OCI-LY7 (cell line): ENCODE data around the gene BMERB1. TPM values are rescaled to one million over a fixed set of nuclear protein-coding genes. Genes with fewer than 3 reads are reported as not detected.

ENCODE experiments used
- BruUV-seq: library from RNA; stranded (reverse); fragments of 400-500 nt; replicated peaks from 2 replicates; lab custom pipeline; 2021; lab: Mats Ljungman, UMichigan
- CTCF ChIA-PET: fragments of 300-600 bp; sonication (Branson Sonifier 250); formaldehyde crosslinking; loops from one replicate; lab custom pipeline; 2022; ENCODE audit warnings: antibody characterized with exemption; ENCODE audit not compliant: unreplicated experiment; lab: Charles Lee
- POLR2A ChIA-PET: fragments of 300-600 bp; sonication (Branson Sonifier 250); formaldehyde crosslinking; loops from one replicate; lab custom pipeline; 2022; ENCODE audit warnings: antibody characterized with exemption; lab: Charles Lee
- DNase-seq: peaks from one replicate; pipeline ENCODE4 v3.0.0-alpha.2; 2015; ENCODE audit warnings: low spot score
- H2AFZ ChIP-seq: fragments of 200-600 bp; sonication (generic), shearing (Covaris generic); 2 replicates; pipeline ENCODE4 v1.6.1; 2014; ENCODE audit warnings: mild to moderate bottlenecking, antibody characterized with exemption, low read length, moderate library complexity
- H3K27ac ChIP-seq: fragments of 200-600 bp; sonication (generic); 2 replicates; pipeline ENCODE4 v1.5.1; 2014; ENCODE audit warnings: mixed run types, low read depth, mild to moderate bottlenecking, moderate library complexity, low read length, inconsistent platforms; ENCODE audit not compliant: poor library complexity, severe bottlenecking
- H3K36me3 ChIP-seq: fragments of 200-600 bp; sonication (generic); 2 replicates; pipeline ENCODE4 v1.6.1; 2014; ENCODE audit warnings: mild to moderate bottlenecking, antibody characterized with exemption, low read length, moderate library complexity, mixed read lengths; ENCODE audit not compliant: insufficient read depth
- H3K4me1 ChIP-seq: fragments of 200-600 bp; sonication (generic); 2 replicates; pipeline ENCODE4 v1.5.1; 2014; ENCODE audit warnings: mild to moderate bottlenecking, low read length; ENCODE audit not compliant: insufficient read depth, poor library complexity, severe bottlenecking
- H3K4me2 ChIP-seq: fragments of 200-600 bp; sonication (generic); 2 replicates; pipeline ENCODE4 v1.6.1; 2014; ENCODE audit warnings: mild to moderate bottlenecking, low read length
- H3K4me3 ChIP-seq: fragments of 200-600 bp; sonication (generic); 2 replicates; pipeline ENCODE4 v1.5.1; 2014; ENCODE audit warnings: mild to moderate bottlenecking, low read depth, low read length; ENCODE audit not compliant: poor library complexity, severe bottlenecking
- H3K79me2 ChIP-seq: fragments of 200-600 bp; sonication (generic); 2 replicates; pipeline ENCODE4 v1.6.1; 2016; ENCODE audit warnings: low read depth, mild to moderate bottlenecking, low read length, moderate library complexity, mixed read lengths; ENCODE audit not compliant: insufficient read depth
- H3K9me2 ChIP-seq: fragments of 200-600 bp; sonication (generic); 2 replicates; pipeline ENCODE4 v1.6.1; 2016; ENCODE audit warnings: mild to moderate bottlenecking, low read length, mixed read lengths; ENCODE audit not compliant: insufficient read depth
- H3K9me3 ChIP-seq: fragments of 200-600 bp; sonication (generic); 2 replicates; pipeline ENCODE4 v1.6.1; 2014; ENCODE audit warnings: mild to moderate bottlenecking, mixed run types, low read length, mixed read lengths
- H4K20me1 ChIP-seq: fragments of 200-600 bp; sonication (generic); 2 replicates; pipeline ENCODE4 v1.6.1; 2014; ENCODE audit warnings: mild to moderate bottlenecking, antibody characterized with exemption, low read length, moderate library complexity, mixed read lengths; ENCODE audit not compliant: insufficient read depth
- EZH2phosphoT487 ChIP-seq: fragments of 200-600 bp; sonication (generic); IDR thresholded peaks from 2 replicates; pipeline ENCODE4 v1.6.1; 2018; ENCODE audit warnings: low read depth, borderline replicate concordance, mild to moderate bottlenecking, mixed run types, antibody characterized with exemption, low read length, moderate library complexity, mixed read lengths
- intact Hi-C: fragments of 100-400 bp; cut with micrococcal nuclease; formaldehyde crosslinking; loops from one replicate; pipeline ENCODE4 v1.10.0; 2022; ENCODE audit not compliant: unreplicated experiment
- total RNA-seq, 2 experiments: library from RNA; depleted of rRNA in 1 of 2; stranded (reverse); fragments of >200 nt in 1 of 2; shearing (Covaris generic) in 1 of 2; gene quantifications; 2 replicates each; pipeline ENCODE4 v1.2.3, GENCODE V29; 2014 to 2022
- TF ChIP-seq, protein P1 (sequence below): fragments of 200-600 bp; sonication (generic); conservative IDR thresholded peaks from 2 replicates; pipeline ENCODE4 v1.5.1; 2014; ENCODE audit warnings: mild to moderate bottlenecking, antibody characterized with exemption, low read length, moderate library complexity, mixed read lengths

The BMERB1 gene
- total RNA-seq, 2 experiments from 2014 or later: not detected

GRCh38 chr16:15461376-15461775 is 27.0 kb downstream of the BMERB1 start:
- Histone ChIP-seq H3K79me2 (no peaks in the 10 kb centered on the region), H3K4me3 (no peak overlapping the region), H4K20me1 (no peaks in the 10 kb centered on the region), H3K27ac (no peak overlapping the region), H3K4me2 (no peak overlapping the region), H2AFZ (no peak overlapping the region), H3K4me1 (no peaks in the 10 kb centered on the region), H3K9me2 (no peaks in the 10 kb centered on the region), H3K36me3 (no peaks in the 10 kb centered on the region), H3K9me3 (no peaks in the 10 kb centered on the region)
- DNase-seq: no peak
- no TSS peak for BruUV-seq
- ChIA-PET CTCF (no interaction called here), POLR2A (no interaction called here)
- intact Hi-C loops: no loop called here
- TF ChIP-seq, protein P1, sequence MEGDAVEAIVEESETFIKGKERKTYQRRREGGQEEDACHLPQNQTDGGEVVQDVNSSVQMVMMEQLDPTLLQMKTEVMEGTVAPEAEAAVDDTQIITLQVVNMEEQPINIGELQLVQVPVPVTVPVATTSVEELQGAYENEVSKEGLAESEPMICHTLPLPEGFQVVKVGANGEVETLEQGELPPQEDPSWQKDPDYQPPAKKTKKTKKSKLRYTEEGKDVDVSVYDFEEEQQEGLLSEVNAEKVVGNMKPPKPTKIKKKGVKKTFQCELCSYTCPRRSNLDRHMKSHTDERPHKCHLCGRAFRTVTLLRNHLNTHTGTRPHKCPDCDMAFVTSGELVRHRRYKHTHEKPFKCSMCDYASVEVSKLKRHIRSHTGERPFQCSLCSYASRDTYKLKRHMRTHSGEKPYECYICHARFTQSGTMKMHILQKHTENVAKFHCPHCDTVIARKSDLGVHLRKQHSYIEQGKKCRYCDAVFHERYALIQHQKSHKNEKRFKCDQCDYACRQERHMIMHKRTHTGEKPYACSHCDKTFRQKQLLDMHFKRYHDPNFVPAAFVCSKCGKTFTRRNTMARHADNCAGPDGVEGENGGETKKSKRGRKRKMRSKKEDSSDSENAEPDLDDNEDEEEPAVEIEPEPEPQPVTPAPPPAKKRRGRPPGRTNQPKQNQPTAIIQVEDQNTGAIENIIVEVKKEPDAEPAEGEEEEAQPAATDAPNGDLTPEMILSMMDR: no peak
- no peak for TF ChIP-seq EZH2phosphoT487

DNA sequence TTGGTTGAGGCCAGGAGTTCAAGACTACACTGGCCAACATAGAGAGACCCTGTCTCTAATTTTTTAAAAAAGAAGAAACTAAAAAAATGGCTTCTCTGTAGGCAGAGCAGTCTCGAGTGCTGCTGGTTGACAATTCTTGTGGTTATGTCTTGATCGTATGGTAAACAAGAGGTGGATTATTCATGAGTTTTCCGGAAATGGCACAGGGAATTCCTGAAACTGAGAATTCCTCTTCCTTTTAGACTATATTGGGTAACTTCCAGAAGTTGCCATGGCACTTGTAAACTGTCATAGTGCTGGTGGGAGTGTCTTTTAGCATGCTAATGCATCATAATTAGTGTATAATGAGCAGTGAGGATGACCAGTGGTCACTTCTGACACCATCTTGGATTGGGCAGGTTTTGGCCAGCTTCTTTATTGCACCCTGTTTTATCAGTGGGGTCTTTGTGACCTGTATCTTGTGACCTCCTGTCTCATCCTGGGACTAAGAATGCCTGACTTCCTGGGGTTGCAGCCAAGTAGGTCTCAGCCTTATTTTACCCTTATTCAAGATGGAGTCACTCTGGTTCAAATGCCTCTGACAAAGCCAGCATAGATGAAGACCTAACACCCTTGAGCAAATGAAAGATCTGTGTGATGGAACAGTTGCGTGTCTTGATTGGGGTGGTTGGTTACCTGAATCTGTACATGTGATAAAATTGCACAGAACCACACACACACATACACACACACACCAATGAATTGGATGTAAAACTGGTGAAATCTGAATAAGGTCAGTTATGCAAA is 30.2 kb downstream of the BMERB1 start:
- Histone ChIP-seq H3K9me2 (no peaks in the 10 kb centered on the region), H2AFZ (no peak overlapping the region), H3K79me2 (no peaks in the 10 kb centered on the region), H3K4me3 (no peak overlapping the region), H3K27ac (no peak overlapping the region), H4K20me1 (no peaks in the 10 kb centered on the region), H3K9me3 (0 out of 2 replicates have a peak, but pooled peaks cover 5% of the 10 kb centered on the region), H3K4me2 (no peak overlapping the region), H3K4me1 (no peaks in the 10 kb centered on the region), H3K36me3 (no peaks in the 10 kb centered on the region)
- intact Hi-C loops: no loop called here
- CTCF ChIA-PET: no interaction called here
- no peak for DNase-seq
- no peak for TF ChIP-seq EZH2phosphoT487
- TF ChIP-seq, protein P1: no peak
- no TSS peak for BruUV-seq
- POLR2A ChIA-PET: no interaction called here

DNA sequence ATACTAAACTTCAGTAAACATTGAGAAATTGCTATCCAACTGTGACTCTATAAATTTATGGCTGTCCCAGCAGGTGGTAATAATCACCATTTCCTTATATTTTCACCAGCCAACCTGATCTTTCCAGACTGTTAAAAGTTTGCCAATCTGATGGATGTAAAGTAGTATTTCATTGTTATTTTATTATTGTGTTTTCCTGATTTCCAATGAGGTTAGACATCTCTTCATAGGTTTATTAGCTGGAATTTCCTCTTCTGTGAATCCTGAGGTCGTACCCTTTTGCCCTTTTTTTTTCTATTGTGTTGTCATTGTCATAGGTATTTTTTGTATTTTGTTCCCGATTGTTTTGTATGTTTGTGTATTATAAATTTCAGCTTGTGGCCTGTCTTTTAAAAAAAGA is 31.7 kb downstream of the BMERB1 start:
- TF ChIP-seq, protein P1: no peak
- no peak for TF ChIP-seq EZH2phosphoT487
- Histone ChIP-seq H3K4me2 (no peak overlapping the region), H4K20me1 (no peaks in the 10 kb centered on the region), H3K27ac (no peak overlapping the region), H2AFZ (no peak overlapping the region), H3K9me3 (0 out of 2 replicates have a peak, but pooled peaks cover 5% of the 10 kb centered on the region), H3K4me3 (no peak overlapping the region), H3K4me1 (no peaks in the 10 kb centered on the region), H3K79me2 (no peaks in the 10 kb centered on the region), H3K36me3 (no peaks in the 10 kb centered on the region), H3K9me2 (no peaks in the 10 kb centered on the region)
- BruUV-seq: no TSS peak
- POLR2A ChIA-PET: interaction anchor here (0.5 kb wide), 1 partner anchor 8 kb away, joined by 3 read pairs; no protein-coding TSS in a partner anchor
- CTCF ChIA-PET: no interaction called here
- DNase-seq: no peak
- intact Hi-C loops: no loop called here
